Left ventricle myocardium superior (tissue), 1 donor: Measurements from ENCODE around the gene PDE11A. TPM values are rescaled to one million over a fixed set of nuclear protein-coding genes. Genes with fewer than 3 reads are reported as not detected.

Experiments
- ATAC-seq: fragments of 200-7000 bp; cut with Tn5 transposase; one replicate; pipeline ENCODE4 v1.9.1; 2020; ENCODE audit warnings: mild to moderate bottlenecking, moderate library complexity
- DNase-seq: peaks from one replicate; pipeline ENCODE4 v3.0.0-alpha.2; 2020
- intact Hi-C: fragments of 100-400 bp; cut with micrococcal nuclease; formaldehyde crosslinking; loops from one replicate; pipeline ENCODE4 v1.11.0; 2022
- total RNA-seq: library from RNA; stranded (reverse); fragmentation: NEBNext Ultra II Directional; extraction: Animal tissue kit (Norgen Biotek cat#: 25700); gene quantifications from one replicate; pipeline ENCODE4 v1.2.1, GENCODE V29; 2021
- donor health status: DM: no; HTN: yes; CAD: no; lungs with severe emphysema.

PDE11A gene
- total RNA-seq, 1 donor from 2014 or later: 4.4 TPM

- ATAC-seq (no peak), DNase-seq (no peak)
- intact Hi-C loops: no loop called here
Observed at GRCh38 chr2:177633910-177634294, 438.7 kb downstream of the PDE11A start.

DNA sequence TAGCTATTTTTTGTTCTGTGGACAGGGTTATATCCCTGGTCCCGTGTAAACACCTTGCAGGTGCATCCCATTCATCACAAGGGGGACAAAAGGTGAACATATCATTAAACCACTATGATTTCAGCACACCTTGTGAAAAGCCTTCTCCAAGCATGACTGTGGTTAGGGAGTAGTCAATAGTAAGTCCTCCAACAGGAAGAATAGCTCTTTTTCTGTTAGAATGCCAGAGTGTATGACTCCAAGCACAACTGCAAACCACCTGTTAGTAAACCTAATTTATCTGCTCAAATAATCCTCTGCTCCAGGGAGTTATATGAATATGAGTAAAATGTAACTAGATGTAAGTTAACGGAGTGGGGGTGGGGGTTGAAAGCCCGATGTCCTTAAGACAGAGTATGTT is 439.5 kb downstream of the PDE11A start:
- no peak for ATAC-seq
- DNase-seq: no peak
- intact Hi-C loops: no loop called here

DNA sequence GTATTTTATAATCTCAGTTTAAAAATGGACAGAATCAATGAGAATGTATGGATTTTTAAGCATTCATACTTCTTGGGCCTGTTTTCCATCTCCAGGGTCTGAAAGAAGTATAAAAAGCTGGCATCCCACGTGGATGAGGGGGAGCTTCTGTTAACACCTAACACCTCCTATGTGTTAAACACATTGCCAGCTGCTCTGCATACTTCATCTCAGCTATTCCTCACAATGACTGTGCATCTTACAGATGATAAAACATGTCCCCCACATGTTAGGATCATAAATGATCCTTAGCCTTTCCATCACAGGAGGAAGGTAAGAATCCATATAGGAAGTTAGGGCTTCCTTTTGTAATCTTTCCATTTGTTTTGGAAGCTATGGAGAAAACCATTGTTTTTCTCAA is 440.9 kb downstream of the PDE11A start:
- intact Hi-C loops: no loop called here
- no peak for DNase-seq
- no peak for ATAC-seq

DNA sequence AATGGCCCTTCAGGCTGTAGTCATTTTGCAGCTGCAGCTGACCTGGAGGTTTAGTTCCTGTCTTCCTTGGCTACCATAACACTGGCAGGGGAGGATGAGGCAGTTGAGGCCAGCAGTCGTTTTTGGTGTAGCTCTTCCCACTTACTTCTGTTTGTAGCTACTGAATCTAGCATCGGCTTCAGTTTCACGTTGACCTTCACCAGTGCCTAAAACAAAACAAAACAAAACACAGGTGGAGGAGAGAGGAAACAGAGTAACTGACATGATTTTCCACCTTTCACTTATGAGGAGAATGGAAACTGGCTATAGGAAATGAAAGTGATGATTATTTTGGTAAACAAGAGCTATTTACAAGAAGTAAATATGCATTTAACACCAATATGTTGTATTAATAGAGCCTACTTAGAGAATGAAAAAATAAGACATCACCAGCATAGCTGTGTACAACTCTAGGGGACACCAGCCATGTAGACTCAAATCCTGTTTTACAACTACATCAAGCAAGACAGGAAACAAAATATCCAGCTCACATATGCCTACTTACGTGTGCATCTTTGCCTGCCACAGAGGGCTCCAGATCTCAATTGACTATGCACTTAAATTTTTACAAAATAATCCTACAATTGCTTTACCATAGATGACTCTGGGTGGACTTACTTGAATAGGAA is 443.1 kb downstream of the PDE11A start:
- no peak for ATAC-seq
- intact Hi-C loops: no loop called here
- no peak for DNase-seq

GRCh38 chr2:177628831-177629230 is 443.7 kb downstream of the PDE11A start:
- DNase-seq (no peak), ATAC-seq (no peak)
- intact Hi-C loops: no loop called here

GRCh38 chr2:177625744-177626650 is 446.6 kb downstream of the PDE11A start:
- intact Hi-C loops: no loop called here
- ATAC-seq: no peak
- no peak for DNase-seq

GRCh38 chr2:177622521-177622920 is 450.1 kb downstream of the PDE11A start:
- intact Hi-C loops: no loop called here
- ATAC-seq: no peak
- no peak for DNase-seq

DNA sequence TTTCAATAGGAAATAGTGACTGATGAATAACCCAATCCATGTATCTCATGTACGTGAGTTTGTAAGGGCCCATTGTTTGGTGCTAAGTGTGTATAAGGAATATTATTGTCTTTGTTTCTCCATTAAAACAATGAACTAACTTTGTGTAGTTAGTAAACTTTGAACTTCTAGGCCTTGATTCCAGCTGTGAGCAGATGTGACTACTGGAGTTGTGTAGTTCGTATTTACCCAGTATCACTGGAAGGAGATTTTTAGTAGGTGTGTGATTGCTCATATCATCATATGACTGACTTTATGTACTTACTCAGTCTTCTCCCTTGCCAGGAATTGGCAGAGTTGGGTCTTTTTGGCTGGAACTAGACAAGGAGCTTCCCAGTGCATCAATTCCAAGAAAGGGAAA is 452.6 kb downstream of the PDE11A start:
- intact Hi-C loops: loop anchor here (10.0 kb wide), 1 partner anchor 135 kb away; no protein-coding TSS in a partner anchor
- no peak for ATAC-seq

GRCh38 chr2:177619461-177619860 is 453.1 kb downstream of the PDE11A start:
- DNase-seq (no peak), ATAC-seq (no peak)
- intact Hi-C loops: loop anchor here (10.0 kb wide), 1 partner anchor 135 kb away; no protein-coding TSS in a partner anchor

More for the DNA sequence above, 452.6 kb downstream of the PDE11A start:
- no peak for DNase-seq

- ATAC-seq (peak; percentile 98), DNase-seq (peak; percentile 95)
- intact Hi-C loops: loop anchor here (10.0 kb wide), 1 partner anchor 134 kb away; no protein-coding TSS in a partner anchor
Observed at GRCh38 chr2:177618255-177619253, 454.0 kb downstream of the PDE11A start.

DNA sequence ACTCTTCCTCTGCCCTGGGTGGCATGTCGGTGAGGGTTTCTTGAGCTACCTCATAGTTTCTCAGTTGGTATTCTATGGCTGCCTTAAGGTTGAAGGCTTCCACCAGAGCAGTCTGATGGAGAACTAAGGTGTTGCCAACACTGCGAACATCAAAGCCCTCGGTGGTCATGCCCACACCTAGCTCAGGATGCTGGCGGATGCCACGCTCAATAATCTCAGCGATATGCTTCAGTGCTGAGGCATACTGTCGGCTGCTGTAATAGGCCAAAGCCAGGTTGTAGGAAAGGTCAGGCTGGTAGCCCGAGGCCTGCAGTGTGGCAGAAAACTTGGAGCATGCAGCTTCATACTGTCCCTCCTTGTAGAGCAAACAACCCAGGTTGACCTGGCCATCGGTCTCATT is 454.7 kb downstream of the PDE11A start:
- intact Hi-C loops: loop anchor here (10.0 kb wide), 1 partner anchor 133 kb away; no protein-coding TSS in a partner anchor
- DNase-seq (no peak), ATAC-seq (no peak)

GRCh38 chr2:177616731-177617130 is 455.8 kb downstream of the PDE11A start:
- intact Hi-C loops: loop anchor here (10.0 kb wide), 1 partner anchor 132 kb away; no protein-coding TSS in a partner anchor
- DNase-seq (no peak), ATAC-seq (no peak)

DNA sequence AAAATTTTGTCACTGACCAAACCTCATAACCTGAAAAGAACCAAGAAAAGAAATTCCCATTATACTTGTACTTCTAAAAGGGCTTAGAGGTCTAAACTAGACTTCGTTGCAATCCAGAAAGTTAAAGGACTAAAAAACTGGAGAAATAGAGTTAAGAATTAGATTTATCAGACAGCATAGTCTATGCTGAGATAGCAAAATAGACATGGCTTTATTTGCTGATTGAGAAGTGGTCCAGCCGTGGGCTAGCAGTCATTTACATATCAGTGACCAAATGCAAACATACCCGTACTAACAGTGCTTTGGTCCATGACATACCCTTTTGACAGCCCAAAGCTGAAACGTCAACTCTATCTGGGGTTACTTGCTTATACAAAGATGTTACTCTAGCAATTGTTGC is 456.5 kb downstream of the PDE11A start:
- DNase-seq (no peak), ATAC-seq (no peak)
- intact Hi-C loops: loop anchor here (10.0 kb wide), 1 partner anchor 131 kb away; no protein-coding TSS in a partner anchor

DNA sequence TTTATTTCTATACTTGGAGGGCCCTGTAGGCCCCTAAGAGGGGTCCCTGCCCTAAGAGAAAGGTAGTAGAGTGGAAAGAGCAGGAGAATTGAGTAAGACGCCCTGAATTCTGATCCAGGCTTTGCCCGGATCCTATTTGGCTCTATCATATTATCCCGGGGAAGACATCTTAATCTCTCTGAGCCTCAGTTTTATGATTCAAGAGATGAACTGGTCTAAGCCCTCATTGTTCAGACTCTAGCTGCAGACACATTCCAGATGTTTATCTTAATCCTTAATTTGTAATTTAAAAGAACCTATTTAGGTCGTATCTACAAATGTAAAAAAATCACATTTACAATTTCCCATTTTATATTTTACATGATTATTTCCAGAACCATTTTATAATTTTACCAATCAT is 459.9 kb downstream of the PDE11A start:
- intact Hi-C loops: loop anchor here (10.0 kb wide), 1 partner anchor 128 kb away; no protein-coding TSS in a partner anchor
- DNase-seq (no peak), ATAC-seq (no peak)

DNA sequence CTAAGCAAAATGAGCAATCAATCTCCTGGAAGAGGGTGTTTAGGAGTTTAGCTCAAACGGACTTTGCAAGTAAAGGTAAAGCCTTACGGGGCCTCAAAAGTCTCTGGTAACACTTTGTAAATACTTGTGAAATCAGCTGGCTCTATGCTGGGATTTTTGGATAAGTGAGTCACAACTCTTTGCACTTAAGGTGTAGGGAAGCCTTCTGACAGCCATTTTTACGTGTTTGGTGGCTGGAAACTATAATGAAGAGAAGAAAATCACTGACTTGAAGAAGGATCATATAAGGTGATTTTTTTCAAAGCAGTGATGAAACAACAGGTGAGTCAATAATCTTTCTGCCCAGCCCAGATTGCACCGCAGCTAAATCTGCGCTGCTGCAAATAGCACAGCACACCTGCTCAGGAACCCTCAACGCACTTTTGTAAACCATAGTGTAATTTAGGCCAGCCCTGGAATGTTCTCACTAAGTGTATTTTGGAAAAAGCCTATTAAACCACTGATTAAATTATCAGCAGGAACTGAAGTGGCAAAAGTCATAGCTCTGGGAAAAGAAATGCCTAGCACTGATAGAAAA is 461.2 kb downstream of the PDE11A start:
- intact Hi-C loops: loop anchor here (10.0 kb wide), 1 partner anchor 127 kb away; no protein-coding TSS in a partner anchor
- no peak for ATAC-seq
- no peak for DNase-seq

DNA sequence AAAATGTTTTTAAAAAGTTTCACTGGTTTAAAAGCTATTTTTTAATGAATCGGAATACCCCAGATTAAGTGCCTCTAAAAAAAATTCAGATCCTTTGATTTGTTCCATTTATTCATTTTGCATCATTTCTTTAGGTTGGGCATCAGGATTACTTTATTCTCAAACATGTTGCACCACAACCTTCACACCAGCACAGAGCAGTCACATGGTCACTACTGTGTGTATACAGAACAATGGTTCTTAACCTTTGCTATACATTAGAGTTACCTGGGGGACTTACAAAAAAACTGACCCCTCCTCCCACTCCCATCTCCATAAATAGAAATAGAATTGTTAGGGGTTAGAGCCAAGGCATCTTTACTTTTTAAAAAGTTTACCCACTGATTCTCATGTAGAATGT is 461.8 kb downstream of the PDE11A start:
- no peak for DNase-seq
- ATAC-seq: no peak
- intact Hi-C loops: loop anchor here (10.0 kb wide), 1 partner anchor 126 kb away; no protein-coding TSS in a partner anchor

DNA sequence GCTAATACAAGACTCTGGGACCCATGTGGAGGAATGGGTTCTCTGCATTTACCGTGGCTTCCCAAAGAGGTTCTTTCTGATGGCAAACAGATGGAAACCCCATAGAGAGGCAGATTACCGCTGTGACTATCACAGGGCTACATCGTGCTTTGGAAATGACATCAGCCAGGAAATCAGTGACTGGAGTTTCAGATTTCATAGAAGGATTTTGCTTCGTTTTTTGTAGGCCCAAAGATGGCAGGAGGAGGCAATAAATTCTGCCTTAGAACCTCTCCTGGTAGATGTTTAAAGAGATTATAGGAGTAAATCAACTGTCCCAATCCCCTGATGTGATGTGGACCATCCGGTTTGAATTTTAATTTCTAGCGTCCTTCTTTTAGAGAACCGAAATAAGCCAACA is 465.9 kb downstream of the PDE11A start:
- intact Hi-C loops: no loop called here
- DNase-seq (no peak), ATAC-seq (no peak)

GRCh38 chr2:177604271-177605065 is 468.1 kb downstream of the PDE11A start:
- intact Hi-C loops: no loop called here
- ATAC-seq (peak; percentile 84), DNase-seq (no peak)
